CD4-positive, alpha-beta T cell treated with Interleukin-6 at 100 ng/mL for 8 hours (primary cell): ENCODE results near the gene BCL11B.

Source experiments
- DNase-seq: peaks from one replicate; pipeline ENCODE4 v3.0.0-alpha.2; 2020; ENCODE audit warnings: mixed read lengths, low spot score

Gene BCL11B

DNA sequence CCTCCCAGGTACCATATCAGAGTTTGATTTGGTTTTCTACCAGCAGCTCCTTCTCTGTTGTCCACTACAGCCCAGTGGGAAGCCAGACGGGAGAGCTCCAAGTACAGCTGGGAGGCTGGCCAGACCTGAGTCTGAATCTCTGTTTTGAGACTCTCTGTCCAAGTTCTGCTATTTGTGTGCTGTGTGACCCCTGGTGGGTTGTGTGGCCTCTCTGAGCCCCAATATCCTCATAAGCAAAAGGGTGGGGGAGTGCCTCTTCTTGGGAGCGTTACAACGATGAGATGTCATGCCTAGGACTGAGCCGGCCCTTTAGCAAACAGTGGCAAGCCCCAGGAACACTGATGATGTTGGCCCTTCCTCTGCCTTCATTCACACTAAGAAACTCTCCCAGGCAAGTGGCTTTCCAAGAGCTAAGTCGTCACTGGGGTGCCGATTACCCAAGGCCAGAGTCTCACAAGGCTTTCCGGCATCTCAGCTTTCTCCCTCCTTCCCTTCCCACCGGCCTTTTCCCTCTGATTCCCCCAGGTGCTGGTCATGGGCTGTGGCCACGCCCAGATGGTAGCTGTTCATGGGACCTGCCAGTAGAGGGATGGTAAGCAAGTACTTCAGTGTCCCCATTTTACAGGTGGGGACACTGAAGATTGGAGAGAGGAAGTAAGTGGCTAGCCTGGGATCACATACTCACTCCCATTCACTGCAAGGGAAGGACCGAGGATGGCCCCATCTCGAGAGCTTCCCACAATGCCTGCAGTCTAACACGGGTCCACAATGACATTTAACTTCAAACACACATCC, 47.7 kb downstream of the BCL11B start:
- DNase-seq = no peak

DNA sequence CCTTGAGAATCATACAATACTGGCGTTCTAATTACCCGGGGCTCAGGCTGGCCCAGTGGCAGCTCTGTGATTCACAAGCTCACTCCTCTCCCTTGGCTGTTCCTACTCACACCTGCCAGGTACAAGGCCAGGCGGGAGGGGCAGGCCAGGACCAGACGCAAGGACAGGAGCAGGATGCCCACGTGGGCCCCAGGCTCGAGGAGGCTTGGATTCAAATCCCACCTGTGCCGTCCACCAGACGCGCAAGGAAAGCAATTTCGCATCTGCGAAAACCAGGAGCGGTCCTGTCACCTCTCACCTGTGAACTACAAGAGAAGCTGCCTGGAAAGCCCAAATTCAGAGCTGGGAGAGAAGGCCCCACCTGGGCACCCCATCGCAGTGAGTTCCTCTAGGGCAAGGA, 50.6 kb downstream of the BCL11B start:
- DNase-seq = no peak

DNA sequence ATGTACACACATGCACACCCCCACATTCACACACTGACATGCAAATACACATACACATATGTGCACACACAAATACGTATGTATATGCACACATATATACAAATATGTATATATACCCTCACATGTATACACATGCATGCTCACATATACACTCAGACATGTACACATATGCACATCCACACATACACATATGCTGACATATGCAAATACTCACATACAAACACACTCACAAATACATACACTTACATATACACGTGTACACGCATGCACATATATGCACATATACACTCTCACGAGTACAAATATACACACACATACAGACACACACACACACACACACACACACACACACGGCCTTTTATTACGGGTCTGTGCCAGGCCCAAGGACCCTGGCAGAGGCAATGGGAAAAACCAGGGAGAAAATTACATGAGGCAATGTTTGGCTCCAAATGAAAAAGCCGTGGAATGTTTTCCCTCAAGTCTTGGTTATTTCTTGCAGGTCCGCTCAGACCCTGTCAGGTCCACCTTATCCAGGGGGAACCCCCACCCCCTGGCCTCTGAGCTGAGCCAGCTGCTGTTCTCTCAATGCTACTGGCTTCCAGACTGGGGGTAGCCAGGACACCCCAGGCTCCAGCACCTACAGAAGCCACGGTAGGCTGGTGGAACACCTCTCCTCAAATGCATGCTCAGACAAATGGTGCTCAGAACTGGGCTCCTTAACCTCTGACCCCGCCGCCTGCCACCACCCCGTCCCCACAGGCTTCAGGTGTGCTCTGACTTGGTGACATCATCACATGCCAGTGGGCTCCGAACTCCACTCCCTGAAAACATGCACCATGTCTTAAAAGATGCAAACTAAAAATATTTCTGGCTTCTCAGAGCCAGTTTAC, 54.7 kb downstream of the BCL11B start:
- DNase-seq = no peak

DNA sequence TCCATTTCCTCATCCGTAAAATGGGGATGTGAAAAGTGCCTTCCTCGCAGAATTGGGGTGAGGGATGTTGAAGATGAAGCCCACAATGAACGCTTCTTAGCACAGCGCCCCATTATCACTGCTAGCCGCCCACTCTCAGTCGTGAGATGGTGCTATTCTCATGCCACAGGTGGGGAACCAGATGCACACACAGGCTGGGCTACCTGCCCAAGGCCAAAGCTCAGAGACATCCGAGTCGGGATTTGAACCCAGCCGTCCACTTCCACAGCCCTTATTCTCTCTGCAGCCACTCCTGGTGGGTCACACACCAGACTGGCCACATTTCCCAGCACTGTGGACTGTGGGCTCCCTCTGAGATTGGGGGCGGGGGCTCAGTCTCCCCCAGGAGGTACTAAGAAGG, 55.8 kb downstream of the BCL11B start:
- DNase-seq = no peak

DNA sequence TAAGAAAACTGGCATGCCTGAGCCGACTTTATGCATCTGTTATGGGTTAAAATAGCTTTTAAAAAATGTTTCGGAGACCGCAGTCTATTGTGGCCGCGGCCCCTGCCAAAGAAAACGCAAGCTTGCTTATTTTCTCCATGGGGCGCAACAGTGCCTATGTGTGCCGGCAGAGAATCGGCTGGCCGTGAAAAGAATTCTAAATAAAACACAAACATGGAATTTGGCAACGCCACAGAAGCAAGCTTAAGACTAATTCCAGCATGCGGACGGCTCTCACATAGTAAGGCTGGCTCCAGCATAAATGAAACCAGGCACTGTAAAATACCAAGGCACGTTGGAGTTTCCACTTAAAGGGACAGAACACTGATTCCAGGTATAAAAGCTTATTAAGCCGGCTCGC, 56.7 kb downstream of the BCL11B start:
- DNase-seq = no peak

DNA sequence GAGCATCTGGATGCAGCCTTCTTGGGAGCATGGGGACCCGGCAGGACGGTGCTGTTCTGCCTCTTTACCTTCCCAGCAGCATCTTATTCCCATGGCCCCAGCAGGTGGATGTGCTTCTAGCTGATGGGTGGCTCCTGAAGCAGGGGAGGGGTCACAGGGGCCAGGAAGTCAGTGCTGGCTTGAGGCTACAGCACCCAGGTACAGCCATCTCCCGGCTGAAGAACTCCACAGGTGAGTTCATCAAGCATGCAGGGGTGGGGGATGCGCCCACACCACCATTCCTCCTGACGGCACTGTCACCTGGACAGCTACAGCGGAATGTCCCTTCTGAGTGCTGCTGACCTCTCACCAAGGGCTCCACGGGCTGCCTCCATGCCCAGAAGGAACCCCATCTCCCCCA, 57.3 kb downstream of the BCL11B start:
- no peak for DNase-seq

DNA sequence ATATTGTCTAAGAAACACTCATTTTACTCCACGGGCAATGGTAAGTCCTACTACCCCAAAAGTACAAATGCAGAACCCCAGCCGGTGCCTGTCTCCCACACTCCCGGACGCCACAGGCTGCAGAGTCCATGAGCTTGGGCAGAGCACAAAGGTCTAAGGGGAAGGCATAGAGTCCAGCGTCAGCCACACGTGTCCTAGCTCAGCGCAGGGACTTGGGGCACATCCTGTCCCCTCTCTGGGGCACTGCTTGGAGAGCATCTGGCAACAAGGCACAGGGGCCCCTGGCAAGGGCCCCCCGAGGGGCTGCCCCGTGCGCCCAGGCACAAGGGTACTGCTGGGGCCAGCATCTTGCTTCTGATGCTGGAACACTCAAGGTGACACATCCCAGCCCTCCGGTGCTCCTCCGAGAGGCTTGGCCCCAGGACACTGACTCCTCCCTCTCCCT, 58.4 kb downstream of the BCL11B start:
- DNase-seq = no peak

DNA sequence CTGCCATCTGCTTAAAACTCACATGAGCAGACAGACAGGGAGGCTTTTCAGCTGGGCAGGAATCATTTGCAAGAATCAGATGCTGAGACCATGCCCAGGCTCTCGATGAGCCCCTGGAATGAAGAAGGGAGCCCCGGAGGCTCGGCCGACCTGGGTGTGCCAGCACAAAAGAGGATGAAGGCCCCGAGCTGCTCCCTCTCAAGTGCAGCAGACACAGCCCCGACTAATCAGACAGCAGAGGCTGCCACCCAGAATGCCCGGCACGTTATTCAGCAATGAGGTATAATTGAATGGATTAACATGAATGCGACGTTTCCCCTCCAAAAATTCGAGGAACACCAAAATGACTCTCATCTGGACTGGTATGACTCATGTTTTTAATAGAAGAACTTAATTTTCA, 58.9 kb downstream of the BCL11B start:
- no peak for DNase-seq

DNA sequence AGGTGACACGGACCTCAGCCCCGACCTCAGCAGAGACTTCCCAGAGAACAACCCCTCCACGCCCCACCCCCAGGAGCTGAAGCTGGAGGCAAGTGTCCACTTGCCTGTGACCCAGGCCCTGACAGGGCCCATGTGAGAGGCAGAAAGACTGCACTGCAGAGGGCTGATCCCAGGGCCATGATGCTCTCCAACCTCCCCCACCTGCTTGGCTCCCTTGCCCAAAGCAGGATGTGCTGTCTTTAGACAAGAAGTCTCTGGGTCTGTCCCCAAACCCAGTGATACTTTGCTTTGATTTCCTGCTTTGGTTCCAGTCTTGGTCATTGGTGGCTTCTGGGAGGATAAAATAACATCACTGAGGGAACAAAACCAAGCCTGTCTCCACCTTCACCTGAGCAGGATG, 59.4 kb downstream of the BCL11B start:
- no peak for DNase-seq

DNA sequence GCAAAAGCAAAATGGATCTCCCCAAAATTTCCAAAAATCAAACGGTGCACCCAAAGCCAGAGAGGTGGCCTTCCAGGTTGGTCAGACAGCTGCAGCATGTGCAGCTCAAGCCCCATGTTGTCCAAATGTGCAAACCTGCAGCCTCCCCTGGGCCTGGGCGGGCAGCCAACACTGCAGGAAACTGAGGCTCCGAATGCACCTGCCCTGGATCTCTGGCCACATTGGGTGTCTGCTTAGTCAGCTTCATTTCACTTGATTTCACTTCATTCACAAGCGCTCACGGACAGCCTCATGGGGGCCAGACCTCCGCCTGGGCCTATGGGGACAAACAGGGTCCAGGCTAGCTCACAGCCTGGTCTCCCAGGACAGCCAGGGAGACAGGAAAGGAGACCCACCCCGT, 59.8 kb downstream of the BCL11B start:
- DNase-seq = no peak

DNA sequence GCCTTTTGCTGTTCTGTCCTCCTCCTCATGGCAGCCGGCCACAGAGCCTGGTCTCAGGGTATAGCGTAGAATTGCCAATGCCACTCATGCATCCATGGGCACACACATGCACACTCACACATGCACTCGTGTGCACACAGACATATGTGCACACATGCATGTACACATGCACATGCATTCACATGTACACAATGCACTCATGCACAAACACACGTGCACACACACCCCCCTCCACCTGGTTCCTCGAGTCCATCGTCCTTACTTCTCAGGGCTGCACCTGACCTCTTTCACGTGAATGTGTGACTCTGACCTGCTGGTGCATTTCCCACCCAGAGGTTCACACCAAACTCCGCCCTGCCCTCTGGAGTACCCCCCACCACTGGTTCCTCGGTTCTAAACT, 60.6 kb downstream of the BCL11B start:
- DNase-seq = no peak

DNA sequence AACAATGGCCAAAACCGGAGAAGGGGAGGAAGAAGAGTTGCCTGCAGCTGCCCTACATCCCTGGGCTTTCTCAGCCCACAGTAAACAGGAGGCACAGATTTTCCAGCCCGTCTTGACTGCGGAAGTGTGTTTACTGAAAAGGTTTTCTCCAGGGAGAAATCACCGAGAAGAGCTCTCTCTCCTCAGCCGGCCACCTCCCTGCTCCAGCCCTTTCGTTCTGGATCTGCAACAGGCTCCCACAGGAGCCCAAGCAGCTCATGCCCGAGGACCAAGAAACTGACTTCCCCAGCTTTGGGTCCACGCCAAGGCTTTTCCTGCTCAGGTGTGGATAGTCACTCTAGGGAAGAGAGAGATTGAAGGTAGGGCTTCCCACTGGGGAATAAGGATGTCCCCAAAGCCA, 61.7 kb downstream of the BCL11B start:
- DNase-seq = no peak

DNA sequence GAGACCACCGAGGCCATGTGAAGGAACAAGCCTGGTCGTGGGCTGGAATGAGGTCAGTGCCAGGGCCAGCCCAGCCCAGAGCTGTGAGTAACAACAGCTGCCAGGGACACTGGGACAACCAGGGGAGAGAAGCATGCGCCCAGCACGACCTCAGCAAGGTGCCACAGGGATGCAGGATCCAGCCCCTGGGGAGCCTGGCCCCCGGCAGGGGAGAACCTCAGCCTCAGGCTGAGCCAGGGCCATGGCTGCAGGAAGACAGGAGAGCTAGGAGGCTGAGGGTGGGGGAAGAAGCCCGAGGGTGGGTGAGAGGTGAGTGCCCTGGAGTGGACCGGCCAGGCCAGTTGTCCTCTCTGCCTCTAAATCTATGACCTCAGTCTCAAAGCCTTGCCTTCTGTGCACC, 62.6 kb downstream of the BCL11B start:
- no peak for DNase-seq

DNA sequence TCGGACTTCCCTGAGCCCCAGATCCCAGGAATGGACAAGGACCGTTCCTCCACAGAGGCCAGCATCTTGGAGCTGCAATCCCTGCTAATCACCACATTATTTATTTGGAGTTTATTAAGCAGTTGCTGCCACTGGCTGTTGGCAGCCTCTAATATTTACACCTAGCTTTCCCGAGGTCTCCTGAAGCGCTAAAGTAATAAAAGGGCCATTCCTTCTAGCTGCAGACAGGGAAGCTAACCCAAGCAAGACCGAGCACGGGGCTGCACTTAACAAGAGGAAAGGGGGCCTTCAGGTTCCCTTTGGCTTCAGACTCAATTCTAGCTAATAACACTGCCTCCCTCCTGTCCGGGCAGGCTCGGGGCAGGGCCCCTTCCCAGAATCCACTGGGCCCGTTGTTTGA, 63.7 kb downstream of the BCL11B start:
- no peak for DNase-seq

DNA sequence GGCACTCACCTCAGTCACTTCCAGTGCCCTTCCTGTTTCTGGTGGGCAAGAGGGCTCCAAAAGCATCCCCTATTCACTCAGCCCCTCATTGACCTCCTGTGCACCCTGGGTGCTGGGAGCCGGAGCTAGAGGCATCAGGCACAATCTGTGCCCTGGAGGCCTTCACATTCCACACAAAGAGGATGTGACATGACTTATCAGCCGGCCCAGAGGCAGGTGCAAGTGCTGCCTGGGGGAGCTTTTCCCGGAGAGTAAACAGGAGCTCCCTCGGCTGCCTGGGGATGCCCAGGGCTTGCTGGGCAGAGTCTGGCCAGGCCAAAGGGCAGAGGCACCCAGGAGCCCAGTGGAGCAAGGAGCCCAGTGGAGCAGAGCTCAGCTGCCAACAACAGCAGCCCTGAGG, 64.5 kb downstream of the BCL11B start:
- no peak for DNase-seq

DNA sequence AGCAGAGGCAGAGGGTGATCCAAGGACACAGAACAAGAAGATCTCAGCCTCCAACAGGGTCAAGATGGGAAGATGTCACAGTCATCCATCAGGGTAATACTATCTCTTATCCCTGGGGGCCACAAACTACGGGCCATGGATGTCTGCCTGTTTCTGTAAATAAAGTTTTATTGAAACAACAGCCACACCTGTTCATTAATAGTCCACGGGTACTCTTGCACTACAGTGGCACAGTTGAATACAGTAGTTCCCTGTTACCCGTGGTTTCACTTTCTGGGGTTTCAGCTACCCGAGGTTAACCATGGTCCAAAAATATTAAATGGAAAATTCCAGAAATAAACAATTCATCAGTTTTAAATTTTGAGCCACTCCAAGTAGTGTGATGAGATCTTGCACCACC, 65.9 kb downstream of the BCL11B start:
- no peak for DNase-seq

DNA sequence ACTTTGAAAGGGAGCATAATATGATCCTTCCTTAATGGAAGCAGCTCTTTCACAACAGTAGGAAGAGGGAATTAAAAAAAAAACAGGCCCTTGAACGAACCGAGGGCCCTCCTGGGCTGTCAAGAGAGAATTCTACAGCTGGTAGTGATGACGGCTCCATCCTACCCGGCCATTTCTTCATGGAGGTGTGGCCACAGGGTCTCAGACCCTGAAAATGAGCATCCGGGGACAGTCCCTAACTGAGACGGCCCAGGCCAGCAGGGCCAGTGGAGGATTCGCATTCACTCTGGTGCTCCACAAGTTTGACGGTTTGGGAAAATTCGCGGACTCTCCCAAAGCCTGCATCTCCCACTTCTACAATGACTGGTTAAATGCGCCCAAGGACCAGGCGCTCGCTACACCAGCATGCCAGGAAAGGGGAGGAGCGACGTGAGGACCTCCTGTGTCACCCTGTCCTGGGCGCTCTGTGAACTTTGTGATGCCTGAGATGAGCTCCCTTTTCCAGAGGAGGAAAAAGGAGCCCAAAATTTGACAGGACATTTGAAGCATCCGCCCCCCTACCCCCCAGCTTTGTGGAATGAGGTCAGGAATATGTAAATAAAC, 66.8 kb downstream of the BCL11B start:
- DNase-seq = no peak

DNA sequence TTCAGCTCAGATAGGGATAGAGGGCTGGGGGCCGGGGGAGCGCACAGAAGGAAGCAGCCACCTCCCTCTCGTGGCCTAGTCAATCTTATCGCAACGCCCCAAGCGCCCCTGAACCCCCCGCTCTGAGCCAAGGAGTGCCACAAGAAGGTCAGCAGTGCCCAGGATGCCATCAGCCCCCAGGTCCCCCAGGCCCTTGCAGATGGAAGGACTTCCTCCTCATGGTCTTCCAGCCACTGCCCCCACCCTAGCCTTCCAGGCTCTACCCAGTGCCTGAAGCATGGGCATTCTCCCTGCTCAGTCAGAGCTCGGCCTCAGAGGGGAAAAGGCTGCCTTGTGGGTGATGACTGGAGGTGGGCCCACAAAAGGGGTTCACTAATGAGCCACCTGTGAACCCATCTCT, 68.2 kb downstream of the BCL11B start:
- DNase-seq = no peak

DNA sequence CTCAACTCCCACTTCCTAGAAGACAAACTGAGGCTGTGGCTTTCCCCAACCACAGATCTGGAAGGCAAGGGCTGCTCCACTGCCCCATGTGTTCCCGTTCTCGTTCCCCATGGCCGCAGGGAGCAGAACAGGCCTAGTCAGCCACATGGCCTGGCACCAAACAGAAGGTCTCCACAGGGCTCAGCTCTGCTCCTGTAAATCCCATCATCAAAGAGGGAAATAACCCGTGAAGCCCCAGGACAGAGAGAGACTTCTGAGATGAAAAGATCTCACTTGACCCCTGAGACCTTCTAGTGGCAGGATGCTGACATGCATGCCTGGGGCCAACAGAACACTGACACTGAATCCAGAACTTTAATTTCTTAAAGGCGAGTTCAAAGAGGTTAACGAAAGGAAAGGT, 68.9 kb downstream of the BCL11B start:
- DNase-seq = no peak

DNA sequence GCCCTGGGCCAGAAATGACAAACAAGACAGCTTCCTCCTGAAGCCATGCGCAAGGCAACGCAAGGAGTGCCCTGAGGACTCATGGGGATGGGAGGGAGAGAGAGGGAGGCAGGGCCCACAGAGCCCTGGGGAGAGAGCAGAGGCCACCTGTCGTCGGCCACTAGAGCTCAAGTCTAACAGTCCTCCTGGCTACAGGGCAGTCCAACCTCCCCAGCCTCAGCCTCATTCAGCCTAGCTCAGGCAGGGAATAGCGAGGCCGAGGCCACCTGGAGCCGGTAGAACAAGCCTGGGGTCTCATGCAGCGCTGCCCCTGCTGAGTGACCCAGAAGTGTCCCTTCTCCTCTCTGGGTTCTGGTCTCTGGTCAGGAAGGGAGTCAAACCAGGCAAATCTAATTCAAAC, 69.5 kb downstream of the BCL11B start:
- DNase-seq = no peak

DNA sequence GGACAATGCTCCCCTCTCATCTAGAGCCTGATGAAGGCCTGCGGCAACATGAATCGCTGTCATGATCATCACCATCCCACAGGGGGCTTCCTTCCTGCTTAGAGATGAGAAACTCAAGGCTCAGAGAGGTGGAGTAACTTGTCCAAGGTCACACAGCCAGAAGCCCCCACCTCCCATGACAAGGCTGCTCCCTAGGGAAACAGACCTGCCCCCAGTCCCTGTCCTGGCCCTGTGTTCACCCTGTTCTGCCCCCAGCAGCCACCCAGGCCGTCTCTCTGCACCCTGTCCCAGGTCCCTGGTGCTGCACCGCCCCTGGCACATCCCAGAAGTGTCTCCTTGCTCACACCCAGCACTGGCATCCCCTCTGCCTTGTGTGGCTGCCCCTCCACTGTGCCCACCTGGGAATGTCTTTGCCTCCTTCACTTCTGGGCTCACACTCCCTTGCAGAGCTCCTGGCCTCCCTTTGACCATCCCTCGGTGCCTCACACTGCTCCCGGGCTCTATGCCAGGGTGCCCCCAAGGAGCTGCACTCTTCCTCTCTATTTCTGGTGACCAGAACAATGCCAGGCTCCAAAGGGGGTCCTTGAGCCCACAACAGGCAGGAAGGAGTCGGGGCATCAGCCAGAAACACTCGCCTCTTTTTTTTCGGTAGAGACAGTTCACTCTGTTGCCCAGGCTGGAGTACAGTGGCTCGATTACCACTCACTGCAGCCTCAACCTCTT, 70.5 kb downstream of the BCL11B start:
- DNase-seq = peak; percentile 33

DNA sequence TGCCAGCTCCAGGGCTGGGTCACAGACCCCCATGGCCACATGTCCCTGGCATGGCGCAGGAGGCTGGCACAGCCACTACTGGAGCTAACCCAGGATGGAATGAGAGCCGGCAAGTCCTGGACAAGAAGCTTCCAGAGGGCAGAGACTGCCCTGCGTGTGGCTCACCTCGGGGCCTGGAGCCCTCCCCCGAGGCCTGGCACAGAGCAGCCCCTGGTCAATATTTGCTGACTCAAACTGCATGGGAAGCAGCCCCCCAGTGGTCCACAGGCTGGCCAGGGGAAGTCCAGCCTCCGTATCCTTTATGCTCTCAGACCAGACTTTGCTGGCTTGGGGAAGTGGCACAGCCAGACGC, 71.4 kb downstream of the BCL11B start:
- DNase-seq = no peak
